Type B pancreatic cell (in vitro differentiated cells): ENCODE data around the gene CENPS. TPM values are rescaled to one million over a fixed set of nuclear protein-coding genes. Genes with fewer than 3 reads are reported as not detected.

ENCODE experiments used
- DNase-seq: peaks from one replicate; pipeline ENCODE4 v3.0.0; 2021; ENCODE audit warnings: mixed read lengths; ENCODE audit not compliant: unreplicated experiment; ENCODE audit errors: extremely low spot score
- H3K27ac Mint-ChIP-seq: 2 replicates; pipeline ENCODE4 v1.8.0; 2021; ENCODE audit warnings: mild to moderate bottlenecking, mixed read lengths
- H3K27me3 Mint-ChIP-seq: 2 replicates; pipeline ENCODE4 v1.8.0; 2021; ENCODE audit warnings: mixed read lengths
- H3K36me3 Mint-ChIP-seq: 2 replicates; pipeline ENCODE4 v1.8.0; 2021; ENCODE audit warnings: mixed read lengths
- H3K4me1 Mint-ChIP-seq: one replicate; pipeline ENCODE4 v1.8.0; 2021; ENCODE audit warnings: mixed read lengths; ENCODE audit not compliant: unreplicated experiment
- H3K4me3 Mint-ChIP-seq: 2 replicates; pipeline ENCODE4 v1.8.0; 2021; ENCODE audit warnings: mild to moderate bottlenecking, mixed read lengths
- H3K9me3 Mint-ChIP-seq: 2 replicates; pipeline ENCODE4 v1.8.0; 2021; ENCODE audit warnings: mixed read lengths
- long read RNA-seq: library from polyadenylated mRNA; unstranded; transcript quantifications from one replicate; pipeline ENCODE4 v2.0.0, GENCODE V29; 2020
- total RNA-seq: library from RNA; stranded (reverse); gene quantifications from 2 replicates; pipeline ENCODE4 v1.2.1, GENCODE V29; 2021; ENCODE audit warnings: low replicate concordance
- TF ChIP-seq, protein P1 (sequence below): fragments of 200-600 bp; sonication (generic); conservative IDR thresholded peaks from 2 replicates; pipeline ENCODE4 v1.5.0; 2021; ENCODE audit warnings: antibody characterized with exemption, mild to moderate bottlenecking

CENPS gene
- total RNA-seq: 17.8 and 24.7 TPM in 2 replicates
- long read RNA-seq, transcript CENPS-204 (5 exons, 914 nt): major isoform, 18 of 19 reads
- long read RNA-seq, partial matches to known transcripts: 0 of 19 reads
- long read RNA-seq, other reads (novel, unspliced or antisense): 0 of 19 reads

GRCh38 chr1:10430216-10431069 lies at the start of gene CENPS:
TSS of gene CENPS (plus strand) at chr1:10430433. CDS start at chr1:10430518, 85 bp downstream.
- peak within 1 kb of the TSS; percentile 95 for H3K4me3 Mint-ChIP-seq
- peaks cover 39% of the 10 kb centered on the region for H3K4me1 Mint-ChIP-seq
- H3K27ac Mint-ChIP-seq: peak within 1 kb of the TSS; percentile 87
- peak; percentile 93 for DNase-seq
- TF ChIP-seq, protein P1, sequence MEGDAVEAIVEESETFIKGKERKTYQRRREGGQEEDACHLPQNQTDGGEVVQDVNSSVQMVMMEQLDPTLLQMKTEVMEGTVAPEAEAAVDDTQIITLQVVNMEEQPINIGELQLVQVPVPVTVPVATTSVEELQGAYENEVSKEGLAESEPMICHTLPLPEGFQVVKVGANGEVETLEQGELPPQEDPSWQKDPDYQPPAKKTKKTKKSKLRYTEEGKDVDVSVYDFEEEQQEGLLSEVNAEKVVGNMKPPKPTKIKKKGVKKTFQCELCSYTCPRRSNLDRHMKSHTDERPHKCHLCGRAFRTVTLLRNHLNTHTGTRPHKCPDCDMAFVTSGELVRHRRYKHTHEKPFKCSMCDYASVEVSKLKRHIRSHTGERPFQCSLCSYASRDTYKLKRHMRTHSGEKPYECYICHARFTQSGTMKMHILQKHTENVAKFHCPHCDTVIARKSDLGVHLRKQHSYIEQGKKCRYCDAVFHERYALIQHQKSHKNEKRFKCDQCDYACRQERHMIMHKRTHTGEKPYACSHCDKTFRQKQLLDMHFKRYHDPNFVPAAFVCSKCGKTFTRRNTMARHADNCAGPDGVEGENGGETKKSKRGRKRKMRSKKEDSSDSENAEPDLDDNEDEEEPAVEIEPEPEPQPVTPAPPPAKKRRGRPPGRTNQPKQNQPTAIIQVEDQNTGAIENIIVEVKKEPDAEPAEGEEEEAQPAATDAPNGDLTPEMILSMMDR: peak; percentile 99
- no peaks in the 10 kb centered on the region for H3K27me3 Mint-ChIP-seq
- H3K9me3 Mint-ChIP-seq: no peaks in the 10 kb centered on the region
- peaks cover 5% of the 10 kb centered on the region for H3K36me3 Mint-ChIP-seq

- H3K9me3 Mint-ChIP-seq: no peaks in the 10 kb centered on the region
- no peak for DNase-seq
- peaks cover 21% of the 10 kb centered on the region for H3K4me1 Mint-ChIP-seq
- no peaks in the 10 kb centered on the region for H3K27me3 Mint-ChIP-seq
- no peak overlapping the region for H3K4me3 Mint-ChIP-seq
- TF ChIP-seq, protein P1: no peak
- H3K36me3 Mint-ChIP-seq: peaks cover 25% of the 10 kb centered on the region
- peak overlapping the region; percentile 100 for H3K27ac Mint-ChIP-seq
Observed at GRCh38 chr1:10380594-10381275, 49.5 kb upstream of the CENPS start.

- Mint-ChIP-seq H3K9me3 (no peaks in the 10 kb centered on the region), H3K36me3 (peaks cover 18% of the 10 kb centered on the region), H3K27ac (peak overlapping the region; percentile 23), H3K4me3 (no peak overlapping the region), H3K27me3 (no peaks in the 10 kb centered on the region), H3K4me1 (peaks cover 34% of the 10 kb centered on the region)
- TF ChIP-seq, protein P1: no peak
- DNase-seq: no peak
Observed at GRCh38 chr1:10383630-10384029, 46.6 kb upstream of the CENPS start.

- TF ChIP-seq, protein P1: no peak
- peaks cover 34% of the 10 kb centered on the region for H3K4me1 Mint-ChIP-seq
- H3K9me3 Mint-ChIP-seq: no peaks in the 10 kb centered on the region
- no peak for DNase-seq
- peaks cover 13% of the 10 kb centered on the region for H3K36me3 Mint-ChIP-seq
- peak overlapping the region; percentile 39 for H3K27ac Mint-ChIP-seq
- H3K27me3 Mint-ChIP-seq: no peaks in the 10 kb centered on the region
- H3K4me3 Mint-ChIP-seq: no peak overlapping the region
Observed at GRCh38 chr1:10384219-10384618, 46.0 kb upstream of the CENPS start.

GRCh38 chr1:10386761-10387676 lies 43.2 kb upstream of the CENPS start:
- peaks cover 28% of the 10 kb centered on the region for H3K4me1 Mint-ChIP-seq
- H3K9me3 Mint-ChIP-seq: no peaks in the 10 kb centered on the region
- TF ChIP-seq, protein P1: no peak
- H3K27ac Mint-ChIP-seq: peak overlapping the region; percentile 99
- DNase-seq: no peak
- H3K36me3 Mint-ChIP-seq: peaks cover 12% of the 10 kb centered on the region
- H3K4me3 Mint-ChIP-seq: peak overlapping the region; percentile 74
- no peaks in the 10 kb centered on the region for H3K27me3 Mint-ChIP-seq
